WTC11 (cell line): ENCODE data around the gene SLC27A2.

Experiments used
- CBFB ChIP-seq: sonication (generic); formaldehyde crosslinking; IDR thresholded peaks from 2 replicates; pipeline ENCODE4 v1.8.1; 2022; ENCODE audit warnings: mild to moderate bottlenecking, low read depth, missing genetic modification reagents
- CTCF ChIP-seq: fragments of 200-600 bp; IDR thresholded peaks from 2 replicates; pipeline ENCODE4 v1.8.0; 2022; ENCODE audit warnings: antibody characterized with exemption
- E2F5 ChIP-seq: sonication (generic); formaldehyde crosslinking; IDR thresholded peaks from 2 replicates; pipeline ENCODE4 v1.8.1; 2022; ENCODE audit warnings: mild to moderate bottlenecking, moderate library complexity, missing genetic modification reagents
- FOXP1 ChIP-seq: sonication (generic); formaldehyde crosslinking; IDR thresholded peaks from 2 replicates; pipeline ENCODE4 v1.8.0; 2022; ENCODE audit warnings: missing genetic modification reagents, mild to moderate bottlenecking, moderate library complexity, borderline replicate concordance
- SMAD3 ChIP-seq: sonication (generic); formaldehyde crosslinking; IDR thresholded peaks from 2 replicates; pipeline ENCODE4 v1.8.0; 2022; ENCODE audit warnings: missing genetic modification reagents, mild to moderate bottlenecking, borderline replicate concordance
- USF2 ChIP-seq: sonication (generic); formaldehyde crosslinking; IDR thresholded peaks from 2 replicates; pipeline ENCODE4 v1.8.1; 2023; ENCODE audit warnings: mild to moderate bottlenecking, missing genetic modification reagents, moderate library complexity

- TF ChIP-seq CTCF: no peak
- TF ChIP-seq FOXP1 (CRISPR knock-in tag): no peak
- no peak for TF ChIP-seq USF2 (CRISPR knock-in tag)
- TF ChIP-seq CBFB (CRISPR knock-in tag): no peak
- no peak for TF ChIP-seq SMAD3 (CRISPR knock-in tag)
- TF ChIP-seq E2F5 (CRISPR knock-in tag): no peak
These were observed 51.3 kb downstream of the SLC27A2 start for GRCh38 chr15:50233192-50233736.
